Panc1 (cell line): ENCODE measurements around the gene LLGL2. TPM values are rescaled to one million over a fixed set of nuclear protein-coding genes. Genes with fewer than 3 reads are reported as not detected.

Source experiments
- ATAC-seq: fragments of 200-7000 bp; cut with Tn5 transposase; 2 replicates; pipeline ENCODE4 v1.9.1; 2020; ENCODE audit warnings: mild to moderate bottlenecking, moderate library complexity
- BruUV-seq: library from RNA; stranded (reverse); fragments of 400-500 nt; replicated peaks from 2 replicates; lab custom pipeline; 2021; lab: Mats Ljungman, UMichigan
- CTCF ChIA-PET: fragments of 300-600 bp; sonication (Branson Sonifier 250); formaldehyde crosslinking; loops from one replicate; lab custom pipeline; 2022; ENCODE audit warnings: antibody characterized with exemption; lab: Charles Lee
- POLR2A ChIA-PET: fragments of 300-600 bp; sonication (Branson Sonifier 250); formaldehyde crosslinking; loops from one replicate; lab custom pipeline; 2022; ENCODE audit warnings: antibody characterized with exemption; lab: Charles Lee
- DNase-seq: peaks from one replicate; pipeline ENCODE4 v3.0.0-alpha.2; 2010; ENCODE audit warnings: low read depth, low spot score
- H3K27ac ChIP-seq: 2 replicates; pipeline ENCODE4 v1.5.1; 2011; ENCODE audit warnings: mild to moderate bottlenecking, low read length, inconsistent platforms
- H3K27me3 ChIP-seq: fragments of 200-500 bp; sonication (Bioruptor generic); 2 replicates; pipeline ENCODE4 v1.6.0; 2014; ENCODE audit warnings: low read length, inconsistent platforms; ENCODE audit not compliant: control insufficient read depth, insufficient read depth
- H3K36me3 ChIP-seq: fragments of 200-500 bp; sonication (Bioruptor generic); 2 replicates; pipeline ENCODE4 v1.5.1; 2014; ENCODE audit warnings: inconsistent platforms, mild to moderate bottlenecking, low read length, moderate library complexity; ENCODE audit not compliant: control insufficient read depth, insufficient read depth
- H3K4me1 ChIP-seq: 2 replicates; pipeline ENCODE4 v1.5.1; 2011; ENCODE audit warnings: inconsistent platforms, mild to moderate bottlenecking, low read length, moderate library complexity; ENCODE audit not compliant: control insufficient read depth, insufficient read depth
- H3K4me3 ChIP-seq, 2 experiments: 2 replicates each; pipeline ENCODE4 v1.5.1; 2011 to 2012; ENCODE audit warnings: low read depth in 2 of 2, low read length in 2 of 2, mild to moderate bottlenecking in 2 of 2, inconsistent platforms in 1 of 2, moderate library complexity in 1 of 2
- H3K9me3 ChIP-seq: fragments of 200-500 bp; sonication (Bioruptor generic); 2 replicates; pipeline ENCODE4 v1.5.1; 2014; ENCODE audit warnings: low read depth, mild to moderate bottlenecking, inconsistent platforms, low read length, moderate library complexity; ENCODE audit not compliant: control insufficient read depth, insufficient read depth
- POLR2AphosphoS5 ChIP-seq: IDR thresholded peaks from 2 replicates; pipeline ENCODE4 v1.6.1; 2012; ENCODE audit warnings: mild to moderate bottlenecking, low read depth, low read length, moderate library complexity
- SIN3A ChIP-seq: IDR thresholded peaks from 2 replicates; pipeline ENCODE4 v1.6.1; 2012; ENCODE audit warnings: low read depth, mild to moderate bottlenecking, low read length, moderate library complexity, borderline replicate concordance; ENCODE audit not compliant: insufficient read depth
- TCF7L2 ChIP-seq: IDR thresholded peaks from 2 replicates; pipeline ENCODE4 v1.6.1; 2011; ENCODE audit warnings: mild to moderate bottlenecking, low read depth, low read length, inconsistent platforms
- in situ Hi-C: cut with HindIII; loops from 2 replicates; pipeline ENCODE4 v1.10.0; 2016; ENCODE audit warnings: low sequenced_read_pairs, low pct_unique_long_range_greater_than_20kb
- intact Hi-C: fragments of 100-400 bp; cut with micrococcal nuclease; formaldehyde crosslinking; loops from one replicate; pipeline ENCODE4 v1.10.0; 2022; ENCODE audit not compliant: unreplicated experiment
- total RNA-seq: library from RNA; stranded (reverse); gene quantifications from one replicate; pipeline ENCODE4 v1.2.1, GENCODE V29; 2021; ENCODE audit not compliant: unreplicated experiment
- TF ChIP-seq, protein P1 (sequence below), 2 experiments: IDR thresholded peaks; 2 replicates each; pipeline ENCODE4 v1.6.1; 2011 to 2012; ENCODE audit warnings: low read depth in 2 of 2, control low read depth in 1 of 2, low read length in 1 of 2, mild to moderate bottlenecking in 1 of 2, moderate library complexity in 1 of 2; ENCODE audit not compliant: insufficient read depth in 1 of 2
- TF ChIP-seq, protein P2 (sequence below): fragments of 450-650 bp; IDR thresholded peaks from 2 replicates; pipeline ENCODE4 v1.5.1; 2017; ENCODE audit warnings: mild to moderate bottlenecking

LLGL2 gene
- total RNA-seq, 1 experiment from 2014 or later, result 201 TPM

DNA sequence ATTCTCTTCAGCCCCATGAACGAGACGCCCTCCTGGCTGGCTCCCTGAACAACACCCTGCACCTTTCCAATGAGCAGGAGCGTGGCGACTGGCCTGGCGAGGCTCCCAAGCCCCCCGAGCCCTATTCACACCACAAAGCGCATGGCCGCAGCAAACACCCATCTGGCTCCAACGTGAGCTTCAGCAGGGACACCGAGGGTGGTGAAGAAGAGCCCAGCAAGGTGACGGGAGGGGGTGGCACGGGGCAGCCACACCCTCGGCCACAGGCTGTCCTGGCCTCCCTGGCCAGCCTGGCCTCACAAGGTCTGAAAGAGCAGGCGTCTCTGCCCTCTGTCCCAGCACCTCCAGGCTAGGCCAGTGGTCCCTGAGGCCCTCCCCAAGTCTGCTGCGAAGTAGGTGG is 33.8 kb upstream of the LLGL2 start:
- no TSS peak for BruUV-seq
- no peaks in the 10 kb centered on the region for H3K9me3 ChIP-seq
- POLR2A ChIA-PET, result no interaction called here
- intact Hi-C loops (no loop called here), in situ Hi-C loops (no loop called here)
- H3K4me1 ChIP-seq, result no peaks in the 10 kb centered on the region
- ATAC-seq, result no peak
- no peak overlapping the region for H3K27ac ChIP-seq
- no peak overlapping the region for H3K4me3 ChIP-seq
- no peaks in the 10 kb centered on the region for H3K36me3 ChIP-seq
- no peak for TF ChIP-seq TCF7L2
- no peak for TF ChIP-seq POLR2AphosphoS5
- TF ChIP-seq, protein P1, sequence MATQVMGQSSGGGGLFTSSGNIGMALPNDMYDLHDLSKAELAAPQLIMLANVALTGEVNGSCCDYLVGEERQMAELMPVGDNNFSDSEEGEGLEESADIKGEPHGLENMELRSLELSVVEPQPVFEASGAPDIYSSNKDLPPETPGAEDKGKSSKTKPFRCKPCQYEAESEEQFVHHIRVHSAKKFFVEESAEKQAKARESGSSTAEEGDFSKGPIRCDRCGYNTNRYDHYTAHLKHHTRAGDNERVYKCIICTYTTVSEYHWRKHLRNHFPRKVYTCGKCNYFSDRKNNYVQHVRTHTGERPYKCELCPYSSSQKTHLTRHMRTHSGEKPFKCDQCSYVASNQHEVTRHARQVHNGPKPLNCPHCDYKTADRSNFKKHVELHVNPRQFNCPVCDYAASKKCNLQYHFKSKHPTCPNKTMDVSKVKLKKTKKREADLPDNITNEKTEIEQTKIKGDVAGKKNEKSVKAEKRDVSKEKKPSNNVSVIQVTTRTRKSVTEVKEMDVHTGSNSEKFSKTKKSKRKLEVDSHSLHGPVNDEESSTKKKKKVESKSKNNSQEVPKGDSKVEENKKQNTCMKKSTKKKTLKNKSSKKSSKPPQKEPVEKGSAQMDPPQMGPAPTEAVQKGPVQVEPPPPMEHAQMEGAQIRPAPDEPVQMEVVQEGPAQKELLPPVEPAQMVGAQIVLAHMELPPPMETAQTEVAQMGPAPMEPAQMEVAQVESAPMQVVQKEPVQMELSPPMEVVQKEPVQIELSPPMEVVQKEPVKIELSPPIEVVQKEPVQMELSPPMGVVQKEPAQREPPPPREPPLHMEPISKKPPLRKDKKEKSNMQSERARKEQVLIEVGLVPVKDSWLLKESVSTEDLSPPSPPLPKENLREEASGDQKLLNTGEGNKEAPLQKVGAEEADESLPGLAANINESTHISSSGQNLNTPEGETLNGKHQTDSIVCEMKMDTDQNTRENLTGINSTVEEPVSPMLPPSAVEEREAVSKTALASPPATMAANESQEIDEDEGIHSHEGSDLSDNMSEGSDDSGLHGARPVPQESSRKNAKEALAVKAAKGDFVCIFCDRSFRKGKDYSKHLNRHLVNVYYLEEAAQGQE (IDR thresholded peaks at IDR 0.05; ENCODE audit: insufficient read depth in 1 of 2, low read depth in 2 of 2, low read length in 1 of 2), result no peak
- TF ChIP-seq, protein P2, sequence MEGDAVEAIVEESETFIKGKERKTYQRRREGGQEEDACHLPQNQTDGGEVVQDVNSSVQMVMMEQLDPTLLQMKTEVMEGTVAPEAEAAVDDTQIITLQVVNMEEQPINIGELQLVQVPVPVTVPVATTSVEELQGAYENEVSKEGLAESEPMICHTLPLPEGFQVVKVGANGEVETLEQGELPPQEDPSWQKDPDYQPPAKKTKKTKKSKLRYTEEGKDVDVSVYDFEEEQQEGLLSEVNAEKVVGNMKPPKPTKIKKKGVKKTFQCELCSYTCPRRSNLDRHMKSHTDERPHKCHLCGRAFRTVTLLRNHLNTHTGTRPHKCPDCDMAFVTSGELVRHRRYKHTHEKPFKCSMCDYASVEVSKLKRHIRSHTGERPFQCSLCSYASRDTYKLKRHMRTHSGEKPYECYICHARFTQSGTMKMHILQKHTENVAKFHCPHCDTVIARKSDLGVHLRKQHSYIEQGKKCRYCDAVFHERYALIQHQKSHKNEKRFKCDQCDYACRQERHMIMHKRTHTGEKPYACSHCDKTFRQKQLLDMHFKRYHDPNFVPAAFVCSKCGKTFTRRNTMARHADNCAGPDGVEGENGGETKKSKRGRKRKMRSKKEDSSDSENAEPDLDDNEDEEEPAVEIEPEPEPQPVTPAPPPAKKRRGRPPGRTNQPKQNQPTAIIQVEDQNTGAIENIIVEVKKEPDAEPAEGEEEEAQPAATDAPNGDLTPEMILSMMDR, result no peak
- no peak for TF ChIP-seq SIN3A
- no peaks in the 10 kb centered on the region for H3K27me3 ChIP-seq
- CTCF ChIA-PET, result no interaction called here
- no peak for DNase-seq

DNA sequence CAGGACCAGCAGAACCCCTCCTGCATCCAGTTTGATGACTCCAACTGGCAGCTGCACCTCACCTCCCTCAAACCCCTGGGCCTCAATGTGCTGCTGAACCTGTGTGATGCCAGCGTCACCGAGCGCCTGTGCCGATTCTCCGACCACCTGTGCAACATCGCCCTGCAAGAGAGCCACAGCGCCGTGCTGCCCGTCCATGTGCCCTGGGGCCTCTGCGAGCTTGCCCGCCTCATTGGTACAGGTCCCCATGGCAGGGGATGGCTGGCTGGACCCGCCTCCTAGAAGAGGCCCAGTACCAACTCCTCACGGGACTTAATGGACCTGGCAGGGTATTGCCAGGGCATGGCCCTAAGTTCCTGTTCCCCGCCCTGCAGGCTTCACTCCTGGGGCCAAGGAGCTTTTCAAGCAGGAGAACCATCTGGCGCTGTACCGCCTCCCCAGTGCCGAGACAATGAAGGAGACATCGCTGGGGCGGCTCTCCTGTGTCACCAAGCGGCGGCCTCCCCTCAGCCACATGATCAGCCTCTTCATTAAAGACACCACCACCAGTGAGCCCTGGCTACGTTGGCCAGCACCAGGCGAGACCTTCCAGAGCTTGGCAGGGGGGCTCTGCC is 32.8 kb upstream of the LLGL2 start:
- no peak overlapping the region for H3K27ac ChIP-seq
- no peaks in the 10 kb centered on the region for H3K4me1 ChIP-seq
- no peaks in the 10 kb centered on the region for H3K9me3 ChIP-seq
- TF ChIP-seq, protein P2, result no peak
- TF ChIP-seq, protein P1 (IDR thresholded peaks at IDR 0.05; ENCODE audit: insufficient read depth in 1 of 2, low read depth in 2 of 2, low read length in 1 of 2), result no peak
- TF ChIP-seq POLR2AphosphoS5 (no peak), TCF7L2 (no peak), SIN3A (no peak)
- DNase-seq (no peak), ATAC-seq (no peak)
- no peaks in the 10 kb centered on the region for H3K36me3 ChIP-seq
- CTCF ChIA-PET, result no interaction called here
- no peak overlapping the region for H3K4me3 ChIP-seq
- in situ Hi-C loops (no loop called here), intact Hi-C loops (no loop called here)
- BruUV-seq, result TSS peak; percentile 37
- POLR2A ChIA-PET, result no interaction called here
- no peaks in the 10 kb centered on the region for H3K27me3 ChIP-seq
